Measurements from ENCODE around the gene UGT1A10.

DNA sequence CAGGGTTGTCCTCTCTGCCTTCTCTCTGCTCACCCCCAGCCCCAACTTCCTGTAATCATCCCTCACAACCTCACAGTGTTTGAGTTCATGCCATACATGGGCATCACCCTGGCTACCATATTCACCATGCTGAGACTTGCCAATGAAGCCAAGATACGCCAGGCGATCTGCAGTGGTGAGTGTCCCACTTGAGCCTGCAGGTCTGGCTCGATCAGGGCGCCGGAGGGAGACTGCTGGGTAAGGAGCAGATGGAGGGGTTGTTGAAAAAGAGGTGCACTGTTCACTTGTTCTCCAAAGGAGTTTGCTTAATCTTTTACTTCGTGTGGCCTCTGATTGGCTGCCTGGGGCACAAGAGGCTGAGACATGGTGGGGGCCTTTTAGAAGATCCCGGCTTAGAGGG, 156.5 kb downstream of the UGT1A10 start:
- TF ChIP-seq EZH2 (IDR thresholded peaks at IDR 0.05; ENCODE audit: borderline replicate concordance, low read depth, low read length, severe bottlenecking) (no peak), POLR2A (IDR thresholded peaks at IDR 0.05; ENCODE audit: low read depth, low read length) (no peak), GATA2 (IDR thresholded peaks at IDR 0.05; ENCODE audit: insufficient read depth, insufficient read length, low read depth, low read length) (no peak), POLR2AphosphoS5 (IDR thresholded peaks at IDR 0.05; ENCODE audit: insufficient read depth, low read depth, low read length) (no peak)
- TF ChIP-seq, protein P1, sequence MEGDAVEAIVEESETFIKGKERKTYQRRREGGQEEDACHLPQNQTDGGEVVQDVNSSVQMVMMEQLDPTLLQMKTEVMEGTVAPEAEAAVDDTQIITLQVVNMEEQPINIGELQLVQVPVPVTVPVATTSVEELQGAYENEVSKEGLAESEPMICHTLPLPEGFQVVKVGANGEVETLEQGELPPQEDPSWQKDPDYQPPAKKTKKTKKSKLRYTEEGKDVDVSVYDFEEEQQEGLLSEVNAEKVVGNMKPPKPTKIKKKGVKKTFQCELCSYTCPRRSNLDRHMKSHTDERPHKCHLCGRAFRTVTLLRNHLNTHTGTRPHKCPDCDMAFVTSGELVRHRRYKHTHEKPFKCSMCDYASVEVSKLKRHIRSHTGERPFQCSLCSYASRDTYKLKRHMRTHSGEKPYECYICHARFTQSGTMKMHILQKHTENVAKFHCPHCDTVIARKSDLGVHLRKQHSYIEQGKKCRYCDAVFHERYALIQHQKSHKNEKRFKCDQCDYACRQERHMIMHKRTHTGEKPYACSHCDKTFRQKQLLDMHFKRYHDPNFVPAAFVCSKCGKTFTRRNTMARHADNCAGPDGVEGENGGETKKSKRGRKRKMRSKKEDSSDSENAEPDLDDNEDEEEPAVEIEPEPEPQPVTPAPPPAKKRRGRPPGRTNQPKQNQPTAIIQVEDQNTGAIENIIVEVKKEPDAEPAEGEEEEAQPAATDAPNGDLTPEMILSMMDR (IDR thresholded peaks at IDR 0.05; ENCODE audit: extremely low read depth in 1 of 2, insufficient read depth in 1 of 2, low read depth in 1 of 2, low read length in 2 of 2), result no peak
- TF ChIP-seq, protein P2, sequence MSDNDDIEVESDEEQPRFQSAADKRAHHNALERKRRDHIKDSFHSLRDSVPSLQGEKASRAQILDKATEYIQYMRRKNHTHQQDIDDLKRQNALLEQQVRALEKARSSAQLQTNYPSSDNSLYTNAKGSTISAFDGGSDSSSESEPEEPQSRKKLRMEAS (IDR thresholded peaks at IDR 0.05; ENCODE audit: insufficient read depth, insufficient read length), result no peak
